ENCODE measurements around the gene GPC5. TPM values are rescaled to one million over a fixed set of nuclear protein-coding genes. Genes with fewer than 3 reads are reported as not detected.

The GPC5 gene
- total RNA-seq, 2 donors from 2014 or later = 0.22 to 0.51 TPM

DNA sequence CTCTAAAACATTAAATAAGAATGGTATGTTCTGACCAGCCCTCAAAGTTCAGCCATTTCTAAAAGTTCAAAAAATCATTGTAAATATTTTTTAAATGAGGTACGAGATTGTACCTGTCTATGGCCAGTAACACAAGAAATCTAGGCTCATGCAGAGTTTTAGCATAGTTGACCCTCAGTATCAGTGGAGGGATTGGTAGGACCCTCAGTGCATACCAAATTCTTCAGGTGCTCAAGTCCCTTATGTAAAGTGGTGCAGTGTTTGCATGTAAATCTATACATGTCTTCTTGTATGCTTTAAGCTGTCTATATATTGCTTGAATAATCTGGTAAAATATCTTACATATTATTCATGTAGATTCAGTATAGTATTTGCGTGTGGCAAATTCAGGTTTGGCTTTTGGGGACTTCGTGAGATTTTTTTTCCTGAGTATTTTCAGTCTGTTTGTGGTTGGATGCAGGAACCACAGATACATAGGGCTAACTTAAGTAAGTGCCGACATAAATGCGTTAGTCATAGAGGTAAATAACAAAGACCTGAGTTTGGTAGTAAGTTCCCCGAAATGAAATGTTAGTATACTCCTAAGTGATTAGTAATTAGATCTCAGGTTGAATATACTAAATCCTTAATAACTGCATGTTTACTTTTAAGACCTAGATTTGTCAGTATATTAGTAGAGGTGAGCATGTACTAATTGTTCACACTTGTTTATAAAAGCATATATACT, 43.2 kb upstream of the GPC5 start:
- Mint-ChIP-seq H3K9me3 (no peaks in the 10 kb centered on the region), H3K4me3 (no peak overlapping the region), H3K4me1 (peaks cover 22% of the 10 kb centered on the region), H3K36me3 (ENCODE audit: low read depth) (peaks cover 68% of the 10 kb centered on the region), H3K27ac (no peak overlapping the region), H3K27me3 (ENCODE audit: insufficient read depth) (no peaks in the 10 kb centered on the region)
- H3K9ac ChIP-seq (ENCODE audit: extremely low read depth, low read length, poor library complexity, severe bottlenecking) = no peak overlapping the region
- 94 to 97% methylated on average over 4 to 6 of the region's 6 CpGs for WGBS, 2 experiments (ENCODE audit: insufficient coverage in 1 of 2, insufficient read length in 1 of 2)
- H3K27me3 ChIP-seq (ENCODE audit: control insufficient read depth, insufficient read depth, low read length, poor library complexity, severe bottlenecking) = no peaks in the 10 kb centered on the region
- peaks cover 75% of the 10 kb centered on the region for H3K36me3 ChIP-seq (ENCODE audit: control insufficient read depth, insufficient read depth, low read length)
- H3K27ac ChIP-seq (ENCODE audit: low read depth, low read length) = no peak overlapping the region
- H3K9me3 ChIP-seq (ENCODE audit: control insufficient read depth, low read length) = no peaks in the 10 kb centered on the region
- no peak overlapping the region for H3K4me3 ChIP-seq (ENCODE audit: low read length)
- peaks cover 2% of the 10 kb centered on the region for H3K4me1 ChIP-seq (ENCODE audit: control insufficient read depth, insufficient read depth, low read length)
- DNase-seq = no peak
- TF ChIP-seq, protein P1, sequence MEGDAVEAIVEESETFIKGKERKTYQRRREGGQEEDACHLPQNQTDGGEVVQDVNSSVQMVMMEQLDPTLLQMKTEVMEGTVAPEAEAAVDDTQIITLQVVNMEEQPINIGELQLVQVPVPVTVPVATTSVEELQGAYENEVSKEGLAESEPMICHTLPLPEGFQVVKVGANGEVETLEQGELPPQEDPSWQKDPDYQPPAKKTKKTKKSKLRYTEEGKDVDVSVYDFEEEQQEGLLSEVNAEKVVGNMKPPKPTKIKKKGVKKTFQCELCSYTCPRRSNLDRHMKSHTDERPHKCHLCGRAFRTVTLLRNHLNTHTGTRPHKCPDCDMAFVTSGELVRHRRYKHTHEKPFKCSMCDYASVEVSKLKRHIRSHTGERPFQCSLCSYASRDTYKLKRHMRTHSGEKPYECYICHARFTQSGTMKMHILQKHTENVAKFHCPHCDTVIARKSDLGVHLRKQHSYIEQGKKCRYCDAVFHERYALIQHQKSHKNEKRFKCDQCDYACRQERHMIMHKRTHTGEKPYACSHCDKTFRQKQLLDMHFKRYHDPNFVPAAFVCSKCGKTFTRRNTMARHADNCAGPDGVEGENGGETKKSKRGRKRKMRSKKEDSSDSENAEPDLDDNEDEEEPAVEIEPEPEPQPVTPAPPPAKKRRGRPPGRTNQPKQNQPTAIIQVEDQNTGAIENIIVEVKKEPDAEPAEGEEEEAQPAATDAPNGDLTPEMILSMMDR (conservative IDR thresholded peaks at IDR 0.05) = no peak

DNA sequence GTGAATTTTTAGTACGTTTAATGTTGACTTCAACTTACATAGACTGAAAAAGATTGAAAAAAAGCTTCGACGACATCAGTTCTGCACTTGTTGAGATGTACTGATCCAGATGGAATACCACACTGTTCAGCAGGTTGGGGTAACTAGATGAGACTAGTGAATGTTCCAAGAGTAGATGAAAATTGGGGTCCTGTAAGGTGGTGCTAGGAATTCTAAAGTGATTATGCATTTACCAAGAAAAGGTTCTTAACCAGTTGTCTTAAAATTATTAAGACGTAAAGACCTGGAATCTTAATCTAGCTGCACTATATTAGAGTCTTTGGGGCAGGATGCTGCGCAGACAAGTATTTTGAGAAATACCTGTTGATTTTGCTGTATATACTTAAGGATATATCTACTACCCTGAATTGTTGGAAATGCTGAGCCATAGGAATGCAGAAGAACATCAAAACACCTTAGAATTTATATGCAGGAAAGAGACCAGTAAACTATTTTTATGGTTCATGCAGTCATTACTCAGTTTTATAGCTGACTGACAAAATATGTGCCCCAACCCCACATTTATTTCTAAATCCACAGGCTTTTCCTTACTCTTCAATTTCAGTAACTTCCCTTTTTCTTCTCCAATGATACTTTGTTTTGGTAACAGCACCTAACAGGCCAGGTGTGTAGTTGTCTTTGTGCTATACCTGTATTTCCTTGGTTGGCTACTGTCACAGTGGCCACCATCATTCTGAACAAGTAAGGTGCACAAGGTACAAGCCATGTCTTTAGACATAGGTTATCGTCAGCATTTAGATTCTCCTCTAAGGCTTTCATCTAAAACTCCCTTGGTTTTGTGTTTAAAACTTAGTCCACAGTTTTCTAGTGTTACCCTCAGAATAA, 42.4 kb upstream of the GPC5 start:
- no peak for DNase-seq
- Mint-ChIP-seq H3K36me3 (ENCODE audit: low read depth) (peaks cover 60% of the 10 kb centered on the region), H3K27ac (no peak overlapping the region), H3K27me3 (ENCODE audit: insufficient read depth) (no peaks in the 10 kb centered on the region), H3K4me1 (peaks cover 14% of the 10 kb centered on the region), H3K4me3 (no peak overlapping the region), H3K9me3 (no peaks in the 10 kb centered on the region)
- WGBS, 2 experiments (ENCODE audit: insufficient coverage in 1 of 2, insufficient read length in 1 of 2) = 90 to 95% methylated on average over 3 to 6 of the region's 6 CpGs
- Histone ChIP-seq H3K4me3 (ENCODE audit: low read length) (no peak overlapping the region), H3K36me3 (ENCODE audit: control insufficient read depth, insufficient read depth, low read length) (peaks cover 67% of the 10 kb centered on the region), H3K9me3 (ENCODE audit: control insufficient read depth, low read length) (no peaks in the 10 kb centered on the region), H3K27me3 (ENCODE audit: control insufficient read depth, insufficient read depth, low read length, poor library complexity, severe bottlenecking) (no peaks in the 10 kb centered on the region), H3K9ac (ENCODE audit: extremely low read depth, low read length, poor library complexity, severe bottlenecking) (no peak overlapping the region), H3K4me1 (ENCODE audit: control insufficient read depth, insufficient read depth, low read length) (no peaks in the 10 kb centered on the region), H3K27ac (ENCODE audit: low read depth, low read length) (no peak overlapping the region)
- TF ChIP-seq, protein P1 (conservative IDR thresholded peaks at IDR 0.05) = no peak

DNA sequence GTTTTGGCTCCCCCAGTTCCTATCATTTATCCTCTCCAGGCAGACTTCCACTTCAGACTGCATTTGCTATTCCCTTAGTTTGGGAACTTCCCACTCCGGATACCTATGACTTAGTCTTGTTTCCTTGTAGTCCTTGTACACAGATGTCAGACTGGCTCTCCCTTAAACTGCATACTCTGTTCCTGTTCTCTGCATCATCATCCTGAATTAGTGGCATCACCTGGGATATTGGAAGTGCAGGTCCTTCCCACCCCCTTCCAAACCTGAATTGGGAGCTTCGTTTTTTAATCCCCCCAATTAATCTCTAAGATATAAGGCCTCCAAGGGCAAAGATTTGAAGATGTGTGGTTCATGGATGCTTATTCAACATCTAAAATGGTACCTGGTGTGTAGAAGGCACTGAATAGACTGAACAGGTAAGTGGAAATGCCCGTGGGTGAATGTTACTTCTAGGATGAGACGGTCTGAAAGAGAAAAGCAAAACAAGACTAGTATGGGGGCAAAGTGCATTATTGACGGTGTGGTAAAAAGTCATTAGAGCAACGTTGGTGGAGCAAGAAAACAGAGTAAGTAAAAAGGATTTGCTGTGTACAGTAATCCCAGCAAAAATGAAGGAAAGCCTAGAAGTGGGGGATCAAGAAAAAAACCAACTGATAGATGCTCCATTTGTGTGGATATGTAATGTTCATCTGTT, 41.4 kb upstream of the GPC5 start:
- Mint-ChIP-seq H3K4me1 (peaks cover 6% of the 10 kb centered on the region), H3K4me3 (no peak overlapping the region), H3K36me3 (ENCODE audit: low read depth) (peaks cover 50% of the 10 kb centered on the region), H3K9me3 (no peaks in the 10 kb centered on the region), H3K27ac (no peak overlapping the region), H3K27me3 (ENCODE audit: insufficient read depth) (no peaks in the 10 kb centered on the region)
- TF ChIP-seq, protein P1 (conservative IDR thresholded peaks at IDR 0.05) = no peak
- Histone ChIP-seq H3K9me3 (ENCODE audit: control insufficient read depth, low read length) (no peaks in the 10 kb centered on the region), H3K27me3 (ENCODE audit: control insufficient read depth, insufficient read depth, low read length, poor library complexity, severe bottlenecking) (no peaks in the 10 kb centered on the region), H3K36me3 (ENCODE audit: control insufficient read depth, insufficient read depth, low read length) (peaks cover 61% of the 10 kb centered on the region), H3K9ac (ENCODE audit: extremely low read depth, low read length, poor library complexity, severe bottlenecking) (no peak overlapping the region), H3K4me1 (ENCODE audit: control insufficient read depth, insufficient read depth, low read length) (no peaks in the 10 kb centered on the region), H3K4me3 (ENCODE audit: low read length) (no peak overlapping the region), H3K27ac (ENCODE audit: low read depth, low read length) (no peak overlapping the region)
- DNase-seq = no peak
- 91% methylated on average over 5 of the region's 6 CpGs for WGBS, 2 experiments (ENCODE audit: insufficient coverage in 1 of 2, insufficient read length in 1 of 2)
